Measurements from ENCODE around the gene ASS1. TPM values are rescaled to one million over a fixed set of nuclear protein-coding genes. Genes with fewer than 3 reads are reported as not detected.

ASS1 gene
- total and polyA plus RNA-seq, 2 of the 13 experiments (the other 11 are each of a cell fraction or from before 2014, with no cell fraction given) = 77.6 to 122 TPM

DNA sequence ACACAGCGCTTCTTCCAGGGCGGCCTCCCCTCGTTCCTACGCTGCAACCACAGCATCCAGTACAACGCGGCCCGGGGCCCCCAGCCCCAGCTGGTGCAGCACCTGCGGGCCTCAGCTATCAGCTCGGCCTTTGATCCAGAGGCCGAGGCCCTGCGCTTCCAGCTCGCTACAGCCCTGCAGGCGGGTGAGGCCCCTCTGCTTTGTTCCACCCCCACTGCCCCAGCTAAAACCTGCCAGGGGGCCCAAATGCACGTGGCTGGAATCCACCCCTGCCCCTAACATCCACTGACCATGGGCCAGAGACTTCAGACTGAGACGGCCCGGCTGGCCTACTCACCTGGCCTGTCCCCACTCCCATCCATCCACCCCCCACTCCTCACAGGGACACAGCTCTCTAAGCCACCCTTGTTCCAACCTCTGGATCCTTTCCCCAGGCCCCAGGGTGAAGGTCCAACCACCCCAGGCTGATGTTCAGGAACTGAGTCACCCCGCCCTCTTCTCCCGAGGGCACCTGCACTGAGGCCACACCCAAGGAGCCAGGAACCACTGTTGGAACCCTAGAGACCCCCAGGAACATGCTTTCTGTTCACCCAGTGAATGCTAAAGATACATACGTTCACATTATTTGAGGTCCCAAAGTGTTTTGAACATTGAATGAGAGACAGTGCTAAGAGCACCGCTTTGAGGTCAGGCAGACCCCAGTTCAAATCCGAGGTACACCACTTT is 18.9 kb upstream of the ASS1 start (continued):
- no peak for TF ChIP-seq GPN1 (CRISPR knock-in tag; IDR thresholded peaks at IDR 0.05; ENCODE audit: borderline replicate concordance)
- TF ChIP-seq CCDC6 (CRISPR knock-in tag; IDR thresholded peaks at IDR 0.05) = 0 out of 2 replicates have a peak, but pooled peaks have one; percentile 47
- TF ChIP-seq, protein P1, sequence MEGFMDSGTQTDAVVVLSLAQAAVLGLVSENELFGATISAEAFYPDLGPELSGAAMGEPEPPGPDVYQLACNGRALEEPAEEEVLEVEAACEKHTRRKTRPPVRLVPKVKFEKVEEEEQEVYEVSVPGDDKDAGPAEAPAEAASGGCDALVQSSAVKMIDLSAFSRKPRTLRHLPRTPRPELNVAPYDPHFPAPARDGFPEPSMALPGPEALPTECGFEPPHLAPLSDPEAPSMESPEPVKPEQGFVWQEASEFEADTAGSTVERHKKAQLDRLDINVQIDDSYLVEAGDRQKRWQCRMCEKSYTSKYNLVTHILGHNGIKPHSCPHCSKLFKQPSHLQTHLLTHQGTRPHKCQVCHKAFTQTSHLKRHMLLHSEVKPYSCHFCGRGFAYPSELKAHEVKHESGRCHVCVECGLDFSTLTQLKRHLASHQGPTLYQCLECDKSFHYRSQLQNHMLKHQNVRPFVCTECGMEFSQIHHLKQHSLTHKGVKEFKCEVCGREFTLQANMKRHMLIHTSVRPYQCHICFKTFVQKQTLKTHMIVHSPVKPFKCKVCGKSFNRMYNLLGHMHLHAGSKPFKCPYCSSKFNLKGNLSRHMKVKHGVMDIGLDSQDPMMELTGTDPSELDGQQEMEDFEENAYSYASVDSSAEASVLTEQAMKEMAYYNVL (CRISPR knock-in tag; IDR thresholded peaks at IDR 0.05; ENCODE audit: borderline replicate concordance) = peak; percentile 60; the same call in 1 of the 2 replicates
- TF ChIP-seq, protein P2, sequence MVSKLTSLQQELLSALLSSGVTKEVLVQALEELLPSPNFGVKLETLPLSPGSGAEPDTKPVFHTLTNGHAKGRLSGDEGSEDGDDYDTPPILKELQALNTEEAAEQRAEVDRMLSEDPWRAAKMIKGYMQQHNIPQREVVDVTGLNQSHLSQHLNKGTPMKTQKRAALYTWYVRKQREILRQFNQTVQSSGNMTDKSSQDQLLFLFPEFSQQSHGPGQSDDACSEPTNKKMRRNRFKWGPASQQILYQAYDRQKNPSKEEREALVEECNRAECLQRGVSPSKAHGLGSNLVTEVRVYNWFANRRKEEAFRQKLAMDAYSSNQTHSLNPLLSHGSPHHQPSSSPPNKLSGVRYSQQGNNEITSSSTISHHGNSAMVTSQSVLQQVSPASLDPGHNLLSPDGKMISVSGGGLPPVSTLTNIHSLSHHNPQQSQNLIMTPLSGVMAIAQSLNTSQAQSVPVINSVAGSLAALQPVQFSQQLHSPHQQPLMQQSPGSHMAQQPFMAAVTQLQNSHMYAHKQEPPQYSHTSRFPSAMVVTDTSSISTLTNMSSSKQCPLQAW (CRISPR knock-in tag; IDR thresholded peaks at IDR 0.05) = peak; percentile 23; the same call in 1 of the 2 replicates

DNA sequence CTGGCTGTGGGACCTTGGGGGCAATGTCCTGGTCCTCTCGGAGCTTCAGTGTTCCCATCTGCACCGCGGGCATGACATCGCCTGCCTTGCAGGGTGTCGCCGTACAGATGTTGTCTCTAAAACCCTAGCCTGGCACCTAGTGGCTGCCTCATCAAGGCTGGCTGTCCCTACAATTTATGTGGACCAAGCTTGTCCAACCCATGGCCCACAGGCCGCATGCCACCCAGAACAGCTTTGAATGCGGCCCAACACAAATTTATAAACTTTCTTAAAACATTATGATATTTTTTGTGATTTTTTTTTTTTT is 18.3 kb upstream of the ASS1 start:
- DNase-seq (ENCODE audit: low spot score) = no peak

More for the DNA sequence above, 18.3 kb upstream of the ASS1 start:
- H3K4me1 ChIP-seq (ENCODE audit: insufficient read depth, low read length) = peaks cover 35% of the 10 kb centered on the region
- intact Hi-C loops (cut with micrococcal nuclease; ENCODE audit: unreplicated experiment) (no loop called here), in situ Hi-C loops (cut with HindIII; ENCODE audit: extremely low pct_ligation_motif_present, low pct_unique_long_range_greater_than_20kb) (no loop called here)
- H3K27me3 ChIP-seq (ENCODE audit: control insufficient read depth in 1 of 2, insufficient read depth in 2 of 2, low read length in 2 of 2) = peaks cover 4 to 41% of the 10 kb centered on the region in 2 experiments; a peak in 4 of 5 replicates
- H3K9me3 ChIP-seq (ENCODE audit: low read length) = no peaks in the 10 kb centered on the region
- no peak overlapping the region for H2AFZ ChIP-seq (ENCODE audit: low read length)
- no peak overlapping the region for H3K9ac ChIP-seq (ENCODE audit: insufficient read depth, low read depth, low read length)
- H3K27ac ChIP-seq (ENCODE audit: extremely low read length, insufficient read depth, low read length) = no peak overlapping the region
- H4K20me1 ChIP-seq (ENCODE audit: insufficient read depth, low read length) = no peaks in the 10 kb centered on the region
- CTCF ChIA-PET (ENCODE audit: low intra/inter-chr PET ratio, low total read pairs) = no interaction called here
- no peak for FAIRE-seq
- peak; percentile 10; the same call in 1 of the 3 replicates for ATAC-seq
- no peak overlapping the region for H3K4me2 ChIP-seq (ENCODE audit: low read depth, low read length)
- no TSS peak for BruUV-seq (replicated peaks)
- no peak for TF ChIP-seq RBM39 (IDR thresholded peaks at IDR 0.05; ENCODE audit: low read depth, low read length, poor library complexity, severe bottlenecking)
- TF ChIP-seq ZNF749 (CRISPR knock-in tag; IDR thresholded peaks at IDR 0.05; ENCODE audit: borderline replicate concordance) = no peak
- TF ChIP-seq, protein P3, sequence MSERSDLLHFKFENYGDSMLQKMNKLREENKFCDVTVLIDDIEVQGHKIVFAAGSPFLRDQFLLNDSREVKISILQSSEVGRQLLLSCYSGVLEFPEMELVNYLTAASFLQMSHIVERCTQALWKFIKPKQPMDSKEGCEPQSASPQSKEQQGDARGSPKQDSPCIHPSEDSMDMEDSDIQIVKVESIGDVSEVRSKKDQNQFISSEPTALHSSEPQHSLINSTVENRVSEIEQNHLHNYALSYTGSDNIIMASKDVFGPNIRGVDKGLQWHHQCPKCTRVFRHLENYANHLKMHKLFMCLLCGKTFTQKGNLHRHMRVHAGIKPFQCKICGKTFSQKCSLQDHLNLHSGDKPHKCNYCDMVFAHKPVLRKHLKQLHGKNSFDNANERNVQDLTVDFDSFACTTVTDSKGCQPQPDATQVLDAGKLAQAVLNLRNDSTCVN (CRISPR knock-in tag; IDR thresholded peaks at IDR 0.05; ENCODE audit: borderline replicate concordance) = no peak
- TF ChIP-seq ZFX (CRISPR knock-in tag; IDR thresholded peaks at IDR 0.05; ENCODE audit: low read depth) = no peak
- no peak for TF ChIP-seq RCOR2 (CRISPR knock-in tag; IDR thresholded peaks at IDR 0.05)
- no peak for TF ChIP-seq ZNF326 (CRISPR knock-in tag; IDR thresholded peaks at IDR 0.05; ENCODE audit: borderline replicate concordance)
- peak; percentile 17; the same call in 1 of the 2 replicates for TF ChIP-seq STAG1 (CRISPR knock-in tag; IDR thresholded peaks at IDR 0.05)
- TF ChIP-seq HCFC1 (IDR thresholded peaks at IDR 0.05; ENCODE audit: low read depth, low read length) = no peak
- no peak overlapping the region for H3K4me3 ChIP-seq (replicated peaks in 1 of 3; ENCODE audit: insufficient read depth in 1 of 3, low read depth in 2 of 3, low read length in 3 of 3)
- H3K79me2 ChIP-seq (ENCODE audit: insufficient read depth, low read length) = no peaks in the 10 kb centered on the region
- no peaks in the 10 kb centered on the region for H3K36me3 ChIP-seq (replicated peaks in 1 of 2; ENCODE audit: control insufficient read depth in 1 of 2, insufficient read depth in 2 of 2, low read length in 2 of 2)
- 44% methylated on average over 5 of the region's 8 CpGs for WGBS (ENCODE audit: low lambda C conversion rate)
- POLR2A ChIA-PET = no interaction called here

All from HepG2 (cell line).